Measurements from ENCODE around the gene YIPF1.

Gene YIPF1

DNA sequence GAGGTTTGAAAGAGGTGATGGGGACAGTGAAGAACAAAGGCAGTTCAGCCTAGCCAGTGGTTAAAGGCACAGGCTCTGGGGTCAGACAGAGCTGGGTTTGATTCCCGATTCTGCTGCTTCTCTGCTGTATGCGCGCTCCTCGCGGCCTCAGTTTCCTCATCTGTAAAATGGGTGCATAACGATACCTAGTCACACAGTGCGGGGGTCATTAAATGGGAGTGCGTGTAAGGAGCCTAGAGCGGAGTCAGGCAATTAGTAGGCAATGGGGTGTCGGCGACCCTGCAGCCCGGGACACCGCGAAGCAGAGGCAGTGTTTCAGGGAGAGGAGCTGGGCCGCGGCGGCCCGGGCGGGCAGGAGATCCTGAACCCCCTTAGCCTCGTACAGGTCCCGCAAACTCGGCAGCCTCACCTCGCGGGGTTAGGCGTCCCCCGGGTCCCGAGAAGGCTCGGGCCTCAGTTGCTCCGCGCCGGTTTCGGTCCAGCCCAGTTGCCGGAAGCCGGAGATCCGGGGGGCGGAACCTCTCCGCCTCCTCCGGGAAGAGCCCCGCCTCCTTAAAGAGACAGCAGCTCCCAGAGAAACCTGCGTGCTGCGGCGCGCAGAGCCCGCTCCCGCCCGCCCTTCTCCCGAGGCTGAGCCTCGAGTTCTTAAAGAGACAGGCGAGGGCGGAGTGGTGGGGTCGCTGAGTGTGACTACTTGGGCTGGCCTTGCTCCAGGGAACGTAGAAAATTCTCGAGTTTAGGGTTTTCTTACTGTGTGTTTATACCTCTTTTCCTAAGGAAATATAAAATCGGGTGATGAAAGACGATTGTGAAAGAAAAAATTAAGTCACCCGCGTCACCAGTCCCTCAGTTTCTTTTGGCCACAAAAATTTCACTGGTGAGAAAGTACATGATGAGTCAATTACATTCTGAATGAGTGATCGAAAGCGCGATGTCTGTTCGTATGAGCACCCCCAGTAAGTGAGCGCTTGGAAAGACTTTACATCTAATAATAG, at the start of gene YIPF1:
Gene YIPF1, minus strand, starts transcription at position 494 of the 995 bp plus-strand sequence. CDS start 860 bp downstream, outside the sequence.
- peak; percentile 81 to 85 for DNase-seq

DNA sequence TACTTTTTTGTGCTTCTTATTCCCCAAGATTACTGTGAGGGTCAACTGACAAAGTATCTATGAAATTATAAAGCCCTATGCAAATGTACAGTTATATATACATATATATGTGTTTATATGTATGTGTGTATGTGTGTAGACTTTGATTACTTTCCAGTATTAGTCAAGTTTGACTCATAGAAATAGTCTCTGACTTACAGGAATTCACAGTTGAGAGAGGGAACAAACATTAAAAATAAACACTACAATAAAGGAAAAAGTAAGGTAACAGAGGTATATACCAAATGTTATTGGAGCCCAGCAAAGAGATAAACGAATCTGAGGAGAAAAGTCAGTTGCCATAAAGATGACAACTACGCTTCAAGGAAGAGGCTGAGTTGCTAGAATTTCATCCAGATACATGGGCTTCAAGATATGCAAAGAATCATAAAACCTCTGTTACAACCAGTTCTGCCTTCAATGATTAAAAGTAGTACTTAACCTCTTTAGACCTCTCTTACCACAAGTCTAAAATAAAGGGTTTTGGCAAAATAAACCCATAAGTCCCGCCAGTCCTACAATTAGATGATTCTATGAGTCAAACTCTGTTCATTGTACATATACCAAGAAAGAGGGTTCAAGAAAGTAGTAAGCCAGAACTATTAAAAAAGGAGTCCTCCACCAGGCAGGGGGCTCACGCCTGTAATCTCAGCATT, 48.7 kb upstream of the YIPF1 start:
- DNase-seq: no peak

DNA sequence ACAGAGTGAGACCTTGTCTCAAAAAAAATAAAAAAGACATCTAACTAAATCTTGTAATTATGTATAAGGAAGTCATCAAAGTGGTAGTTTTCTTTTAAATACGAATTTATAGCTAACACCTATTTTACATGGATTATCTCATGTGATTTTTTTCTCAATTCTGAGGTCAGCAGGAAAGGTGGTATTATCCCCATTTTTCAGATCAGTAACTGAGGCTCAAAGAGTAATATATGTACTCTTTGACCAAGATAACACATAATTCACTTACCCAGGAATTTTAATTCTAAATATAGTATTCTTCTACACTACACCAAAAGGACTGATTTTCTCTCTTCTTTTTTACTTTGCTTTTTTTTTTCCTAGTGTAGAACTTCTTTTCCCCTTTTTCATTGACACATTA, 46.8 kb upstream of the YIPF1 start:
- DNase-seq: no peak

DNA sequence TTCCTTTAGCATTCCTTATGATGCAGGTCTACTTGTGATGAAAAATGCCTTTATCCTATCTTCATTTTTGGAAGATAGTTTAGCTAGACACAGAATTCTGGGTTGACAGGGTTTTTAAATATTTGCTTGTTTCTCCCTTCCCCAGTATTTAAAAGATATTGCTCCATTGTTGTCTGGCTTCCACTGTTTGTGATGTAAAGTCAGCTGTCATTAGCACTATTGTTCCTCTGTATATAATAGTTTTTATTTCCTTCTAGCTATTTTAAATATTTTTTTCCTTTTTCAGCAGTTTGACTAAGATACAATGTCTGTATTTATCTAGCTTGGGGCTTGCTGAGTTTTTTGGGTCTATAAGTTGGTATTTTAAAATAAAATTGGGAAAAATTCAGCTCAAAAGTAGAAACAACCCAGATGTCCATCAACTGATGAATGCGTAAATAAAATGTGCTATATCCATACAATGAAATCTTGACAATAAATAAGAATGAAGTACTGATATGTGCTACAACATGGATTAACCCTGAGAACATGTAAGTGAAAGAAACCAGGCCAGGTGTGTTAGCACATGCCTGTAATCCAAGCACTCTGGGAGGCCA, 44.7 kb upstream of the YIPF1 start:
- DNase-seq: no peak

DNA sequence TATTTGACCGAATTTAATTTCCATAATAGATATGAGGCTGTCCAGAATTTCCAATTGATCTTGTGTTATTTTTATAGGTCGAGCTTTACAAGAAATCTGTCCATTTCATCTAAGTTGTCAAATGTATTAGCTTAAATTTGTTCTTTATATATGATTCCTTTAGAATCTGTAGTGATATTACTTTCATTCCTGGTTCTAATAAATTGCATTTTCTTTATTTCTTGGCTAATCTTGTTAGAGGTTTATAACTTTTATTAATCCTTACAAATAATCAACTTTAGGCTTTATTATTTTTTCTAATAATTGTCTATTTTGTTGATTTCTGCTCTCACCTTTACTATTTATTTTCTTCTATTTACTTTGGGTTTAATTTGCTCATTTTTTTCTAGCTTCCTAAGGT, 41.9 kb upstream of the YIPF1 start:
- DNase-seq: no peak

DNA sequence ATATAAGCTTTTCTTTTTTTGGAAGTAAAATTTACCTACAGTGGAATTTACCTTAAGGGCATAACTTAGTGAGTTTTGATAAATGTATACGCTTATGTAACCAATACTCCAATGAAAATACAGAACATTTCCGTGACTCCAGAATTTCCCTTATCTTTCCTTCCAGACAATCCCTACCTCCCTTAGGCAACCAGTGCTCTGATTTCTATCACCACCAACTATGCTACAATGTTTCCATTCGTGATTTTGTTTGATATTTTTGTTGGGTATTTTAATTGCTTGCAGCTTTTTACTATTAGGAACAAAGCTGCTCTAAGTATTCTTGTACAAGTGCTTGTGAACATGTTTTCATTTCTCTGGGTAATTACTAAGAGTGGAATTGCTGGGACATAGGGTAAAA, 41.3 kb upstream of the YIPF1 start:
- DNase-seq: no peak

DNA sequence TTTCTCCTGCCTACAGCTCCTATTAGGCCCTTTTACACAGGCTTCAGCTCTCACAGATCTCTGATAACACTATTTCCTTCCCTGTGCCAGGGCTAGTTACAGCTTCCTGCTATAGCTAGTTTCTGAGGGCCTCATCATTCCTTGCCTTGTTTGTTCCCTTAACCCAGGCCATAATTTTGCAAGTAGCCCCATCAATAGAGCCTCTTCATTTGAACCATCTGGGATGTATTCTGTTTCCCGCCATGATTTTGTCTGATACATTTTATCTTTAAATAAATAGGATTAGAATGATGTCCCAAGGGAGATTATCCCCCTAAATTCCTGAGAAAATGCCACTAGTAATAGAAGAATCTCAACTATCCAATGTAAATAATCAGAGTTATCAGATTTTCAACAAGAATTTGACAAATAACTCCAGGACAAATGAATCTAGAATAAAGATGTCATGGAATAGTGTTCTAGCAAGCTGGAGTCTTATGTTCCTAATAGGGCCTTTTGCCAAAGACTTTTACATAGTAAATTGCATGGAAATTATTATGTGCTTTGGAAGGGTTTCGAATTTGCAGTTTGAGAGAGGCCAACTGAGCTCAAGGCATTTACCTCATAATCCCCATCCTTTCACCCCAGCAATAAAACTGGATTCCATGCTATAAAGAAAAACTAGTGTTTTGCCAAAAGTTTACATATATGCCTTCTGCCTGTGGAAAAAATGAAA, 39.8 kb upstream of the YIPF1 start:
- DNase-seq: no peak

DNA sequence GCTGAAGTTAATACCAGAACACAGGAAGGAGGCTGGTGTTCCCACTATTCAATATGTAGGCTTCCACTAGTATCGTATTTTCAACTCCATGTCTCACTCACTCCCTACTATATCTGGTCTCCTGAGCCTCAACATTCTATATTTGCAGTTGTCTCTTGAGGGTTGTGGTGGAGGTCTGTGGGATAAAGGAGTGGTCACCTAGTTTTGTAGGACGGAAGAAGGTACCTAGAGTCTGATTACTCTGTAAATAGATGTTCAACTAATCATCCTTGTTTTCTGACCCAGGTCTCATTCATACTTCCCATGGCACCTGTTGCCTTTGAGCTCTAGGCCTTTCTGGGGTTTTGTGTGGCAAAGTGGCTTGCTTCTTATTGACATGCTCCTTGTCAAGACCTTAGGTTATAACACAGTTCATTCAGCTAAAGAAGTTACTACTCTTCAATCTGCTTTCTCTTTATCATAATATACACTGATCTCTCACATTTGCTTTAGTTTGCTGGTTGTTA, 37.8 kb upstream of the YIPF1 start:
- no peak for DNase-seq

DNA sequence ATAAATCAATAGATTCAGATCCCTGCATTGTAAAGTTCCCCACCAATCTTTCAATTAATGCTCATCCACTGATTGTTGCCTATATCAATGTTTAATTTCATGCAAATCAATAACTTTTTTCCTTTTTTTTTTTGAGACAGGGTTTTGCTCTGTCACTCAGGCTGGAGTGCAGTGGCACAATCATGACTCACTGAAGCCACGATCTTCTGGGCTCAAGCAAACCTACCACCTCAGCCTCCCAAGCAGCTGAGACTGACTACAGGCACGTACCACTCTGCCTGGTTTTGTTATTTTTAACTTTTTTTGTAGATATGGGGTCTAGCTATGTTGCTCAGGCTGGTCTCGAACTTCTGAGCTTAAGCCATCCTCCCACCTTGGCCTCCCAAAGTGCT, 30.1 kb upstream of the YIPF1 start:
- peak in 1 of 2 donors; percentile 3 for DNase-seq

DNA sequence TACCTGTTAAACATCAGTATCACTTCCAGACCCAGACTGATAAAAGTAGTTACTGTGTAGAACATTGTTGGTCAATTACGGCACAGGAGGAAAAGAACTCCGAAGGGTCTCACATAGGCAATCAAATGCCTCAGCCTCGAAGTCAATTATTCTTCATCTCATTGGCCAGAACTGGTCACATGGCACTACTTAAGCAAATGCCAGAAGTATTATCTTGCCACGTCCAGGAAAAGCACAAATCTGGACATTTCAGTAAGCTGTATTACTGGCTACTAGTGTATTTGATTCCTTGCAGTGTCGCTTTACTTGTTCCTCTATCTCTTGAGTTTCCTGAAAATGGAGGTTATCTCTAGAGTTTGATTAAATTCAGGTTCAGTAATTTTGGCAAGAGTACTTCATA, 28.7 kb upstream of the YIPF1 start:
- no peak for DNase-seq

DNA sequence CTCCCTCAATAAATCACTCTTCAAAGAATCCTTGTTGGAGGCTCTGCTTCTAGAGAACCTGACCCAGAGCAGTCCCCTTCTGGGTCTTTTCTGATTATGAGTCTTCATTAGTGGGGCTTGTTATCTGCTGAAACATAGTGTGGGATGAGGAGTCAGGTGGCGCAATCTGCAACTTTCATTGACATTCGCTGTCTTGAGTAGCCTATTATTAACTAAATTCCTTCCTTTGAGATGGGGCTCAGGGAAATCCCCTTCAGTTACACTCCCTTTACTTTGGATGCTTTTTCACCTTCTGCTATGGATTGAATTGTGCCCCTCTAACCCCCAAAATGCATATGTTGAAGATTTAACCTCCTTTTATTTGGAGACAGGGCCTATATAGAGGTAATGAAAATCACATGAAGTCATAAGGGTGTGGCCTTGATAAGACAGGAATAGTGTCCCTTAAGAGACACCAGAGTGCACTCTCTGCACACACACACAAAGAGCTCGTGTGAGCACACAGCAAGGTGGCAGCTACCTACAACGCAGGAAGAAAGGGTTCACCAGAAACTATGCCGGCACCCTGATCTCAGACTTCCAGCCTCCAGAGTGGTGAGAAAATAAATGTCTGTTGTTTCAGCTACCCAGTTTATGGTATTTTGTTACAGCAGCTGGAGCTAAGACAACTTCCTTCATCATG, 23.9 kb upstream of the YIPF1 start:
- DNase-seq: no peak

DNA sequence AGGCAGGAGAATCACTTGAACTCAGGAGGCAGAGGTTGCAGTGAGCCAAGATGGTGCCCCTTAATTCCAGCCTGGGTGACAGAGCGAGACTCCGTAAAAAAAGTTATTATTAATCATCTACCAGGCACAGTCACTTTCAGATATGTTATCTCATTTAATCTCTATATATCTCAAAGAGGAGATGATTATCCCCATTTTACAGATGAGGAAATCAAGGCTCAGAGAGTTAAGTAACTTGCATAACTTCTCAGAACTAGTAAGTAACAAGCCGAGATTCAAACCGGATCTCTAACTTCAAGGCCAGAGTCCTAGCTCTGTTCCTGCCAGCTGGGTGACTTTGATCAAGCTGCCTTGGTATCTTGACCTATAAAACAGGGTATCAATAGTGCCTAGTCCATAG, 21.8 kb upstream of the YIPF1 start:
- no peak for DNase-seq

DNA sequence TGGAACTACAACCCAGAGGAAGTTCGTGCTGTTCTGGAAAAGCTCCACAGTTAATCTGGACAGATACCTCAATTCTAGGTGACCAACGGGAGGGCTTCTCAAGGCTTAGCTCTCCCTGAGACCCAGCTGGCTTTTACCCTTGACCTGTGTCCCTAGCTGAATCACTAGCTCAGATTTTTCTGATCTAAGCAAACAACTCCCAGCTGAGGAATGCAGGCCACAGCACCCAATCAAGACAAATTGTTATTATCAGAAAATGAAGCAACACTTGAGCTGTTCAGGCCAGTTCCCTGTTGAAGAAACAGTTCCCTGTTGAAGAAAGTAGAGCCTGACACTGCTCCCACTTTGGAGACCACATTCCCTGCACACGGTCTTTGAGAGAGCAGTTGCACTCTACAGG, 20.3 kb upstream of the YIPF1 start:
- DNase-seq: no peak

DNA sequence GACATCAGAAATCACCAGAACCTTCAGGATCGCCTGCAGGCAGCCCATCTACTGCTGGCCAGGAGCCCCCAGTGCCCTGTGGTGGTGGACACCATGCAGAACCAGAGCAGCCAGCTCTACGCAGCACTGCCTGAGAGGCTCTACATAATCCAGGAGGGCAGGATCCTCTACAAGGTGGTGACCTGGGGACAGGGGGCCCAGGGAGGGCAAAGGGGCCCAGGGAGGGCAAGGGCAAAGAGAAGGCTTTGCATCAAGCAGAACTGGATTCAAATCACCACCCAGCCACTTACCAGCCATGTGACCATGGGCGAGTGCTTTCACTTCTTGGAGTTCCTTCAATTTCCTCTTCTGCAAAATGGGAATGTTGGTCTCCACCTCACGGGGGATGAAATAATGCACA, 16.5 kb upstream of the YIPF1 start:
- no peak for DNase-seq

DNA sequence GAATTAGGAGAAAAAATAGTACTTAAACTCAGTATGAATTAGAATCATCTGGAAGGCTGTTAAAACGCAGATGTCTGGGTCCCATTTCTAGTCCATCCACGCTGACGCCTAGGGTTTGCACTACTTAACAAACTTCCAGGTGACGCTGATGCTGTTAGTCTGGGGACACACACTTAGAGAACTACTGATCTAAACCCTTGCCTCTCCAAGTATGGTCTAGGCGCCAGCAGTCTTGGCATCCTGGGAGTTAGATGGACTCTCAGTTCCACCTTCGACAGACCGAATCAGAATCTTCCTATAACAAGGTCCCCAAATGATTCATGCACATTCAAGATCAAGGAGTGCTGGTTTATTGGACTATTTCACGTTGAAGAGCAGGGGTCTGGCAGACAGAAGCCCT, 15.9 kb upstream of the YIPF1 start:
- no peak for DNase-seq

DNA sequence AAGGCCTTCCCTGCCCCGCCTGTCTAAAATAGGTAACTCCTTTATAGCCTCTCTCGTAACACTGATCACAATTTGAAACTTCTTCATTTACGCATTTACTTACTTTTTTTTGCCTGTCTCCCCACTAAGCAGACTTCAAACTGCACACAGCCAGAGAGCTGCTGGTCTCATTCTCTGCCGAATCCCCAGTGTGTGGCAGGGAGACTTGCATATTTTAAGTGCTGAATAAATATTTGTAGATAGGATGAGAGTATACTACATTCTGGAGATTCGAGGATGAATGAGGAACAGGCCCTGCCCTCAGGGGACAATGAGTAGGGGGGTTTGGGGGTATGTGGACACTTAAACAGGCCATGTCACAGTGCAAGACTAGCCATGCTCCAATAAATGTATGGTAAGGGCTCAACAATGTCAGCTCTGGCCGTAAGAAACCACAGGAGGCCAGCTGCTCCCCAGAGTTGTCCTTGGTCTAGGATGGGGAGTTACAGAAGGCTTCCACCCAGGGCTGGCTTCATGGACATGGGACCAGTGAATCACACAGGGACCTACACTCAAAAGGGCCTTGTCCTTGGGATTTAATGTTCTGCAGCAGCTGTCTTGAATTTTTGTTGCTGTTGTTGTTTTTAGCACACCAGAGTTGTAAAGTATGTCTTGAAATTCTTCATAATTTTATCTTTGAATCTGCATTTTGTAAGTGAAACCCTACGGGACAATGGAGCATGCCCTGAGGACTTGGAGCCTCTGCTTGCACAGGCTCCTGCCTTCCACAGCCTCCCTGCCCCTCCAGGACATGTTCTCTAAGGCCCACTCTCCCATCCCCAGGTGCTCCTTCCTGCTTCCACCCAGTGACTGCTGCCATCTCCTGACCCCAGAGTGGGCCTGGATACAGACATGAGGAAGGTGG, 12.9 kb upstream of the YIPF1 start:
- no peak for DNase-seq

DNA sequence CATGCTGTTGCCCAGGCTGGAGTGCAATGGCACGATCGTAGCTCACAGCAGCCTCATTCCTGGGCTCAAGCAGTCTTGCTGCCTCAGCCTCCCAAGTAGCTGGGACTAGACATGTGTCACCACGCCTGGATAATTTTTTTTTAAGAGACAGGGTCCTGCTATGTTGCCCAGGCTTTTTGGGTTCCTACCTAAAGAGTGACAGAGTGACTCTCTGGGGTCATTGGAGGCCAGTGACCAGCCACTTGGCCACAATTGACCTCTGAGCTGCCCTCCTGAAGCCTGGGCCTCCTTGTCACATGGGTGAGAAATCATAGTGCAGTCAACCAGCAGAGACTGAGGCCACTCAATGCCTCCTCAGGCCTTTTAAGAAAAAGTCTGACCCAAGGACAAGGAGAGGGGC, 10.1 kb upstream of the YIPF1 start:
- DNase-seq: no peak

DNA sequence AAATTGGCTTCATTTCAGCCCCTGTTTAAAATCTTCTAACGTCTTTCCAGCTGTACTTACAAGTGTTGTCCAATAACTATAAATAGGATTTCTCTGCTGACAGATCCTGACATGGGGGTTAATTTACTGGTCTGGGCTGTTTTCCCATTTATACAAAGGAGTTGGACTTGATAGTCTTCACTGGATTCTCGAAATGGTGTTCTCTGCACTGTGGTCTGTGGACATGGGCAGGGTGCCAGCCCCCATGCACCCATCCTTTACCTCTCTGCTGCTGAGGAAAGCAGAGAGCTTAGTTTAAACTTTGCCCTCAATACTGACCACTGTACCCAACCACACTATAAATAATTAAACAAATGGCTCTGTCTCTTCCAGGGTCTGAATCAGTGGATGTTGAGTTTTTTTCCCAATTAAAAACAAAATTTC, 9.6 kb upstream of the YIPF1 start:
- no peak for DNase-seq

DNA sequence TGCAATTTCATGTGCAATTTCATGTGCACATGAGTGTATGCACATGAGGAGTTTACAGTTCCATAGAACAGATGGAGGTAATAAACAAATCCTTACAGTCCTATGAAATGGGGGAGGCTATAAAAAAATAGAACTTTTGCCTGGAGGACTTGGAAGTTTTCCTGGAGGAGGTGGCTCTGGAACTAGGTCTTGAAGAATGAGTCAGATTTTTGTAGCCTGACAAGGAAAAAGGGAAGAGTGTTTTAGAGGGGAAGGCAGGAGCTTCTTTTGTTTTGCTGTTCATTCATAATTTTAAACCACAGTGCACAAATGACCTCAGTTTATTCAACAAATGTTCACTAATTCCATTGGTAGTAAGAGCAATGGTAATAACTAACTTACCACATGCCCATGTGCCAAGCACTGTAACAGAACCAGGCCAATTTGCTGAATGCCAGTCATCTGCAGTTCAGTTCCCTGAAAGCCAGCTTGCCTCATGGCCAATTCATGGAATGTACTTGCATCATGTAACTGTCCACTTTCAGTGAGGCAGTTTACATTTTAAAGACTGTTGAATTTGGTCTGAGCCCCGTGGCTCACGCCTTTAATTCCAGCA, 7.1 kb upstream of the YIPF1 start:
- DNase-seq: no peak

DNA sequence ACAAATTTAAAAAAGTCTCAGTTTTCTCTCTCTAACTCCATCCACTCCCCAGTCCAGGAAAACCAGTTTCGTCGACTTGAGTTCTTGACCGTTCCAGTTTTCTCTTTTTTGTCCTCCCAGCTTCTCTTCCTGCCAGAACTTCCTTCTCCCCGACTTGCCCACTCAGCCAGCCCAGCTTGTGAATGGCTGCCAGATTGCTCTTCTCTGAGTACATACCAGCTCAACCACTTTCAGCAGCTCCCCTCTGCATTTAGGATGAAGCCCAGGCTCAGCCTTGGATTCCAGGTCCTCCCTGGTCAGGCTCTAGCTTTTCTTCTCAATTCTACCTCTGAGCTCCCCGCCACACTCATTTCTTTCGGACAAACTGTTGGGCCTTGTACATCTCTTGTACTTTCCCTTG, 5.8 kb upstream of the YIPF1 start:
- DNase-seq: no peak

DNA sequence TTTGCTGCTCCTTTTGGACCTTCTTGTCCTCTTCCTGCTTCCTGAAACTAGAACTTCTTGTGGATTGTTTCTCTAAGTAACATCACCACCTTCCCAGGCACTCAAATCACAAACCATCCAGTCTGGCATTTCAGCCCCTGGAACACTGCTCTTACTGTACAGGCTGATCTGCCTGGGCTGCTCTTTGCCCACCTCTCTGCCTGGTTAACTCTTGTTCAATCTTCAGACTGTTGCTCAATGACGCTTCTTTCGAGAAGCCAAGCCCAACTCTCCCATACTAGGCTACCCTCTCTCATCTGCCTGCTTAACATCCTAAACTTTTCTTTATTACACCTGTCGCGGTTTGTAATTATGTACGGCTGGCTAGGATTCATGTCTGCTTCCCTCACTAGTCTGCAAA, 5.0 kb upstream of the YIPF1 start:
- no peak for DNase-seq
